CD4-positive, alpha-beta T cell treated with Interleukin-10 for 1 hour (primary cell): ENCODE results near the gene ZNF814.
A peak's percentile ranks its signal among the peaks of the same experiment; 100 is the strongest.
"Not testable (repeated sequence)": the region's sequence is repeated elsewhere in the genome, so short reads cannot be mapped to it uniquely, and the experiment has no call there.

Experiments
- DNase-seq: peaks from one replicate; pipeline ENCODE4 v3.0.0-alpha.2; 2020

ZNF814 gene

DNA sequence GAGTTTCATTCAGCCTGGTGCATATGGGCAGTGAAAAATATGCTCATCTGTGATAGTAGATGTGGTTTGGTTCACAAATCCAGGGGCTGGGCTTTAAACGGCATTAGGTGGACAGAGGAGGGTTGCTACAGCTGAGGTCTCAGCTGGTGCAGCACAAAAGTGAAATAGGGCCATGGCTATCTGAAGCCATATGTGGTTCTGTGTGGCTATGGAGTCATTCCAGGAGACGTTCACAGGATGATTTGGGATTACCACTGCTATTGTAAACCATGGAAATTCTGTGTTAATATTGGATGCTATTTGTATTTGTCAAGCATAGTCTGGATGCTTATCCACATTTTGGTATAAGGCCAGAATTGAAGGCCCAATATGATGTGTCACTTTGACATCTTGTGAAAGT, 34.7 kb downstream of the ZNF814 start:
- DNase-seq, result not testable (repeated sequence)

DNA sequence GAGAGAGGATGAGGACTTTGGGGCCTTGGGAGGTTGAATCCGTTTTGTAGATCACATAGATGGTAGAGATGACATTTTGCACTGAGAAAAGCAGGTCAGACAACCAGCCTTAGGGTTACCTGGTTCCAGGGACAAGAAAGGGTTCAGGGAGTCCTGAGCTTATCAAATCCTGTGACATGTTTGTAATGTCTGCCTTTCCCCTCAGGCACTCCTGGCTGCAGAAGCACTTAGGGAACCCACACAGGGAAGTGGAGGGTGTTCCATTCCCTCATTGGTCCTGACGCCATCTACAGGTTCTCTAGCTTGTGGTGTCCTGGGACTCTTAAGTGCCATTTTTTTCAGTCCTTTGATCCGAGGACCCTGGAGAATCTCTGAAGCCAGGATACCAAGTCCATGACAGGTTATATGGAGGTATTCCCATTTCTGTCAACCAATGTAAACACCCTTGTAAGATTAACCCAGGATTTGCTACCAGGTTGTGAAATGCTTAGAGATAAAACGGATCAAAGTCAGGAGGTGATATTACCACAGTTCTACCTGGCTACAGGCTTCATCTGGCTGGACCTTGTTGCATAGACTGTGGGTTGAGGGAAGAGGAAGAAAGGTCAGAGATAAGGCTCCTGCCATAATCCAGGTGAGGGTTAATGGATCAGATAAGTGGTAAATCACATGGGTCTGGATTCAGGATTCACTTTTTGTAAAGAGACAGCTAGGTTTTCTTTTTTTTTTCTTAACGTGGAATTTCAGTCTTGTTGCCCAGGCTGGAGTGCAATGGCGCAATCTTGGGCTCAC, 36.8 kb downstream of the ZNF814 start:
- DNase-seq, result not testable (repeated sequence)

DNA sequence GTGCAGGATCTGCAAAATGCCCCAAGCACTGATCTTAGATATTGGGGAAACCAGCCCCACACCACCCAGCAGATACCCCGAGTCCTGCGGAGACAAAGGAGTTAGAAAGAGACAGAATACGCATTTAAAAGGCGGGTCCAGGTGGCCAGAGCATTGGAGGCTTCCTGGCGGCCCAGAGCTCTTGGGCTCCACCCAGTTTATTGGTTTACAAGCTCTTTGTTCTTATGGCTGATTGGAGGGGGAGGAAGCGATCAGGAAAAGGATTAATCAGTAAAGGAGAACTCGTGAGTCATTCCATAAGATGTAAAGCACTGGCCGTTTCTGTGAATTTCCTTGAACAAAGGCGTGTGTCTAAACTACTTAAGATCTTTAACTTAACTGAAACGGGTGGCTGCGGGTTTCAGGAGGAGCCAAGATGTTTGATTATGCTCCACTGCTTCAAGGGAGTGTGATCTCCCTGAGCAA, 38.3 kb downstream of the ZNF814 start:
- DNase-seq, result no peak

DNA sequence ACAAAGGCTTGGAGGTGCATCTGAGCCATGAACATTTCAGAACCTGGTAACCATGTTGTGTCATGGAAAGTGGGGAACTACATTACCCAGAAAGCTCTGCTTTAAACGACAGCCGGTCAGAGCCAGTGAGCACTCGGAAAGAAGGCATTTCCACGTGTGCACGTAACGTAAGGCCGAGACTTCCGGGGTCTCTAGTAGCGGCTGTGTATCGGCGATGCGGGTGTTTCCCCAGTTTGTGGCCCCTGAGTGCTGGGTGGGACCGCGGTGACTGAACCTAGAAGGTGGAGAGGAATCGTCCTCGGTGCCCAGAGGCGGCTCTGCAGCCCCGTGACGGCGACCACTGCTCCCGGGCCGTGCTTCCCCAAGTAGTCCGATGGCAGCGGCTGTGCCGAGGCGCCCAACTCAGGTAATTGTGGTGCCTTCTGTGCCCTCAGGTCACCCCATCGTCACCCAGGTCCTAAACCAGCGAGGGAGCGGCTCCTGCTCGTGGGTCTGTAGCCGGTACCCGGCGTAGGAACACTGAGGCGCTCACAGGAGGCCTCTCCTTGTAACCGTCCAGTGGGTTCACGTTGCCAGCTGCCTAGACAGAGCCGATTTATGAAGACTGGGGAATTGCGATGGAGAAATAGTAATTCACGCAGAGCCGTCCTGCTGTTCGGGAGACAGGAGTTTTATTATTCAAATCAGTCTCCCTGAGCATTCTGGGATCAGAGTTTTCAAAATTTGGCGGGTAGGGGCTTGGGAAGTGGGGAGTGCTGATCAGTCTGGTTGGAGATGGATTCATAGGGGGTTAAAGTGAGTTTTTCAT, 39.0 kb downstream of the ZNF814 start, which contains the start of gene ZNF587:
Gene ZNF587, plus strand, starts transcription at position 194 of the 808 bp plus-strand sequence. Its CDS starts 180 bp downstream, at position 374.
- peak; percentile 90 for DNase-seq

DNA sequence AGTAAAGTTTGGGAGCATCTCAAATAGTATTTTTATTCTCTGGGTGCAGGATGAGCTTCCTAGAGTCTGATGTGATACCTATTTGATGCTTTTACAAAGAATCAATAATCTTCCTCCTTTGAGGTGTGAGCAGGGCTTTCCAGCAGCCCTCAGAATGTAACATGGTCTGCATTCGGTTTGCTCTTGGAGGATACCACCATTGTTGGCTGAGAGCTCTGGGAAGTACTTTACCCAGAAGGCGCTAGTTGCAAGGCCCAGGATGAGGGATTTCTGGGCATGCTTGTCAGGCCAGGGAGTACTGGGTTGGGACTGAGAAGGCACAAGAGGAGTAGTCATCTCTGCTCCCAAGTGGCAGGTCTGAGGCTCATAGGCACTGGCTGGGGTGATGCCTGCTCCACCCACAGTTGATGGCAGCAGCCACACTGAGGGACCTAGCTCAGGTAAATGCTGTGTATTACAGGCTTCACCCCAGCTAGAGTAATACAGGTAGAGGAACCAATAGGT, 39.6 kb downstream of the ZNF814 start:
- DNase-seq, result not testable (repeated sequence)

DNA sequence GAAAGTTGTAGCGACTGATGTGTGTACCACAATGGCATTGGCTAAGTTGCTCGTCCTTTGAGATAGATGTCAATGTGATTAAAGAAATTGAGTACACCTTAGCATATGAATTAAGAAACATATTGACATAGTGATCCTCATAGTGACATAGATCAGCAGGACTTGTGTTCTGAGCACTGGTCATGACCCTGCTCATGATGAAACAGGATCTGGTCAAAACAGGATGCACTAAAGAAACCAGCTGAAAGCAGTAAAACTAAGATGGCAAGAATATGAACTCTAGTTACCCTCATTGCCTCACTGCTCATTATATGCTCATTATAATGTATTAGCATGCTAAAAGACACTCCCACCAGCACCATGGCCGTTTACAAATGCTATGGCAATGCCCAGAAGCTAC, 41.7 kb downstream of the ZNF814 start:
- DNase-seq, result not testable (repeated sequence)

DNA sequence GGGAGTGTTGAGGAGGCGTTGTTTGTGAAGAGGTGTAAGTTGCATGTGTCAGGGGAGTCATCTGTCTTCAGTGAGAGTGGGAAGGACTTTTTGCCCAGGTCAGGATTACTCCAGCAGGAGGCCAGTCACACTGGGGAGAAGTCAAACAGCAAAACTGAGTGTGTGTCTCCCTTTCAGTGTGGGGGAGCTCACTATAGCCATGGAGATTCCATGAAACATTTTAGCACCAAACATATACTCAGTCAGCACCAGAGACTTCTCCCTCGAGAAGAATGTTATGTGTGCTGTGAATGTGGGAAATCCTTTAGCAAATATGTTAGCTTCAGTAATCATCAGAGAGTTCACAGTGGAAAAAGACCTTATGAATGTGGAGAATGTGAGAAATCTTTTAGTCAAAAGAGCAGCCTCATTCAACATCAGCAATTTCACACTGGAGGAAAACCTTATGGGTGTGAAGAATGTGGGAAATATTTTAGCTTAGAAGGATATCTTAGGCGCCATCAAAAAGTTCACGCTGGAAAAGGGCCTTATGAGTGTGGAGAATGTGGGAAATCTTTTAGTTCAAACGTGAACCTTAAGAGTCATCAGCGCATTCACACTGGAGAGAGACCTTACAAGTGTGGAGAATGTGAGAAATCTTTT, 47.6 kb downstream of the ZNF814 start:
- DNase-seq, result no peak

DNA sequence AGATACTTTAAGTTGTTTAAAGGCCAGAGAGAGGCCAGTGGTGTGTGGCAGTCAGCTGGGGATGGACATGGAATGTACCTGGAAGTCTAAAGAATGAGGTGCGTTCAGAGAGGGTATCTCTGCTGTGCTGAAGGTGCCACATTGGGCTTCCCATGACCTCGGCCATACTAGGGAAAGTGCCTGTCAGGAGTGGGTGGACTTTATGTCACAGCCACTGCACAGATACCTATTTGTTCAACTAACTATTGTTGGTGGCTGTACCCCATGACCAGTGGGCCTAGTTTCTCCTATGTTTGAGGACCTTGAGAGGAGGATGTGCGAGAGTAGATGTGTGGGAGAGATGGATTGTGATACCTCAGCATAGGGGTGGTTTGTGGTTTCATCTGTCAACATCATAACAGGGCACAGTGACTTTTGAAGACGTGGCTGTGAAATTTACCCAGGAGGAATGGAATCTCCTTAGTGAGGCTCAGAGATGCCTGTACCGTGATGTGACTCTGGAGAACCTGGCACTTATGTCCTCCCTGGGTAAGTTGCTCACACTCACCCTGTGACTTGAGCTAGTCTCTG, 50.1 kb downstream of the ZNF814 start:
- not testable (repeated sequence) for DNase-seq

DNA sequence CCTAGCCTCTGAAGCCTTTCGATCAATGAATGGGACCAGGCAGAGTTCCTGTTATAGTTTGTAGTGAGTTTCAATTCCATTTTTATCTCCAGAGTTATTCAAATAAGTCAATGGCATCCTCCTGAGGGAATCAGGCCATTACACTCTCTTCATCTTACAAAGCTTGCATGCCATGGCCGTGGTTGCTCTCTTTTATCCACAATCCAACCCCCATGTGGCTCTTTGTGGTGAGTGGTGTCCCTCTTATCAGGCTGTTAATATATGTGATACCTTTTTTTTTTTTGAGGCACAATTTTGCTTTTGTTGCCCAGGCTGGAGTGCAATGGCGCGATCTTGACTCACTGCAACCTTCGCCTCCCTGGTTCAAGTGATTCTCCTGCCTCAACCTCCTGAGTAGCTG, 51.8 kb downstream of the ZNF814 start:
- not testable (repeated sequence) for DNase-seq

DNA sequence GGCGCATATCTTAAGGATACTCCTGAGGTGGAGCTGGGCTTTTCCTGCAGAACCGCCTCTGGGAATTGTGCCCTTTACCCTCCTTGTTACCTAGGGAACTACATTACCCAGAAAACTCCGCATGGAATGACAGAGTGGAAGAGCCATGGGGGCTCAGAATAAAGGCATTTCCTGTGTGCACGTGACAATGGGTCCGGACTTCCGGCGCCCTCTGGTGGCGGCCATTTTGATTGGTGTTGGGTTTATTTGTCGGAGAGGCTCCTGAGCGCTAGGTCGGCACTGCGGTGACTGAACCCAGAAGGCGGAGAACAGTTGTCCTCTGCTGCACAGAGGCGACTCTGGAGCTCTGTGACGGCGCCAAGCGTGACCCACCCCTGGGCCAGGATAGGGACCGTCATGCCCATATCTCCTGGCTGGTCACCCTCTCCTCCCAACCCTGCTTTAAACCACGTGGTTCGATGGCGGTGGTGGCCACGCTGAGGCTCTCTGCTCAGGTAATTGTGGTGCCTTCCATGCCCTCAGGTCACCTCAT, 58.7 kb downstream of the ZNF814 start, which contains the start of gene ZNF587B:
Gene ZNF587B, plus strand, starts transcription at position 229 of the 532 bp plus-strand sequence. Its CDS starts 230 bp downstream, at position 459.
- peak; percentile 53 for DNase-seq

DNA sequence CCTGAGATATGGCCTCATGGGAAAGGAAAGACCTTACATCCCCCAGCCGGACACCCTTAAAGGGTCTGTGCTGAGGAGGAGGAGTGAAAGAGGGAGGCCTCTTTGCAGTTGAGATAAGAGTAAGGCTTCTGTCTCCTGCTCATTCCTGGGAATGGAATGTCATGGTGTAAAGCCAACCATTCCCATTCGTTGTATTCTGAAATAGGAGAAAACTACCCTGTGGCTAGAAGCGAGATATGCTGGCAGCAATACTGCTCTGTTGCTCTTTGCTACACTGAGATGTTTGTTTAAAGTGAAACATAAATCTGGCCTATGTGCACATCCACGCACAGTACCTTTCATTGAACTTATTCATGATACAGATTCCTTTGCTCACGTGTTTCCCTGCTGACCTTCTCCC, 59.5 kb downstream of the ZNF814 start:
- DNase-seq, result no peak

DNA sequence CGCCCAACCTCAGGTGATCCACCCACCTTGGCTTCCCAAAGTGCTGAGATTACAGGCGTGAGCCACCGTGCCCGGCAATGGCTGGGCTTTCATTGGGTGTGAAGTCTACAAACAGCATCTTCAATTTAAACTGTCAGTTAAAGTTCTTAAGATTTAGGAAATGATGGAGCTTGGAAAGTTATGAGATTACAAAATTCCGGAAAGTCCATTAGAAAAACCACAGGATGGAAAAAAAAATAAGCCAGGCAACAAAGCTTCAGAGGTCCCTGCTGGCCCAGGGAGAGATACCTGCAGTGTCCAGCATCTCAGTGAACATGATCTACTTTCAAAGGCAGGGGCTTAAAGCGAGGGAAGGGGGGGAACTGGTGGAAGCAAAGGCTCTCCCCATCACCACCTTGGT, 63.3 kb downstream of the ZNF814 start:
- no peak for DNase-seq

DNA sequence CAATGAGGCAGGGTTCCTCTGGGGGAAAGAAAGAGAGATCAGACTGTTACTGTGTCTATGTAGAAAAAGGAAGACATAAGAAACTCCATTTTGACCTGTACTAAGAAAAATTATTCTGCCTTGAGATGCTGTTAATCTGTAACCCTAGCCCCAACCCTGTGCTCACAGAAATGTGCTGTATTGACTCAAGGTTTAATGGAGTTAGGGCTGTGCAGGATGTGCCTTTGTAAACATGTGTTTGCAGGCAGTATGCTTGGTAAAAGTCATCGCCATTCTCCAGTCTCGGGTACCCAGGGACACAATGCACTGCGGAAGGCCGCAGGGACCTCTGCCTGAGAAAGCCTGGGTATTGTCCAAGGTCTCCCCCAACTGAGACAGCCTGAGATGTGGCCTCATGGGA, 65.2 kb downstream of the ZNF814 start:
- not testable (repeated sequence) for DNase-seq

DNA sequence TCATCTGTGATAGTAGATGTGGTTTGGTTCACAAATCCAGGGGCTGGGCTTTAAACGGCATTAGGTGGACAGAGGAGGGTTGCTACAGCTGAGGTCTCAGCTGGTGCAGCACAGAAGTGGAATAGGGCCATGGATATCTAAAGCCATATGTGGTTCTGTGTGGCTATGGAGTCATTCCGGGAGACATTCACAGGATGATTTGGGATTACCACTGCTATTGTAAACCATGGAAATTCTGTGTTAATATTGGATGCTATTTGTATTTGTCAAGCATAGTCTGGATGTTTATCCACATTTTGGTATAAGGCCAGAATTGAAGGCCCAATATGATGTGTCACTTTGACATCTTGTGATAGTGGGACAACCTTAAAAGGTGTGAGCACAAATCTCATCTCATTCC, 65.7 kb downstream of the ZNF814 start:
- not testable (repeated sequence) for DNase-seq

DNA sequence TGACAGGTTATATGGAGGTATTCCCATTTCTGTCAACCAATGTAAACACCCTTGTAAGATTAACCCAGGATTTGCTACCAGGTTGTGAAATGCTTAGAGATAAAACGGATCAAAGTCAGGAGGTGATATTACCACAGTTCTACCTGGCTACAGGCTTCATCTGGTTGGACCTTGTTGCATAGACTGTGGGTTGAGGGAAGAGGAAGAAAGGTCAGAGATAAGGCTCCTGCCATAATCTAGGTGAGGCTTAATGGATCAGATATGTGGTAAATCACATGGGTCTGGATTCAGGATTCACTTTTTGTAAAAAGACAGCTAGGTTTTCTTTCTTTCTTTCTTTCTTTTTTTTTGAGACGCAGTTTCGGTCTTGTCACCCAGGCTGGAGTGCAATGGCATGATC, 67.3 kb downstream of the ZNF814 start:
- DNase-seq, result not testable (repeated sequence)

DNA sequence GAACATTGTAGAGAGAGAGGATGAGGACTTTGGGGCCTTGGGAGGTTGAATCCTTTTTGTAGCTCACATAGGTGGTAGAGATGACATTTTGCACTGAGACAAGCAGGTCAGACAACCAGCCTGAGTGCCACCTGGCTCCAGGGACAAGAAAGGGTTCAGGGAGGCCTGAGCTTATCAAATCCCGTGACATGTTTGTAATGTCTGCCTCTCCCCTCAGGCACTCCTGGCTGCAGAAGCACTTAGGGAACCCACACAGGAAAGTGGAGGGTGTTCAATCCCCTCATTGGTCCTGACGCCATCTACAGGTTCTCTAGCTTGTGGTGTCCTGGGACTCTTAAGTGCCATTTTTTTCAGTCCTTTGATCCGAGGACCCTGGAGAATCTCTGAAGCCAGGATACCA, 67.7 kb downstream of the ZNF814 start:
- not testable (repeated sequence) for DNase-seq

DNA sequence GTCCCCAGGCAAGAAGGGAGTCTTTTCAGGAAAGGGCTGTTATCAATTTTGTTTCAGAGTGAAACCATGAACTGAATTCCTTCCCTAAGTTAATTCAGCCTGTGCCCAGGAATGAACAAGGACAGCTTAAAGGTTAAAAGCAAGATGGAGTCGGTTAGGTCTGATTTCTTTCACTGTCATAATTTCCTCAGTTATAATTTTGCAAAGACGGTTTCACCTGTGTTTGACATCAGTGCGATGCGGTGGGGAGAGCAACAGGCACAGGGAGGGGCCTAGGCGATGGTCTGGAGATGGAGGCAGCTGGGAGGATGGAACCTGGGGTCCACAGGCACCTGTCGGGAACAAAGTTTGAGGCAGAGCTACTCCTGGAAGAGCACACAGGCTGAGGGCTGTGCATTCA, 68.2 kb downstream of the ZNF814 start:
- DNase-seq, result no peak

DNA sequence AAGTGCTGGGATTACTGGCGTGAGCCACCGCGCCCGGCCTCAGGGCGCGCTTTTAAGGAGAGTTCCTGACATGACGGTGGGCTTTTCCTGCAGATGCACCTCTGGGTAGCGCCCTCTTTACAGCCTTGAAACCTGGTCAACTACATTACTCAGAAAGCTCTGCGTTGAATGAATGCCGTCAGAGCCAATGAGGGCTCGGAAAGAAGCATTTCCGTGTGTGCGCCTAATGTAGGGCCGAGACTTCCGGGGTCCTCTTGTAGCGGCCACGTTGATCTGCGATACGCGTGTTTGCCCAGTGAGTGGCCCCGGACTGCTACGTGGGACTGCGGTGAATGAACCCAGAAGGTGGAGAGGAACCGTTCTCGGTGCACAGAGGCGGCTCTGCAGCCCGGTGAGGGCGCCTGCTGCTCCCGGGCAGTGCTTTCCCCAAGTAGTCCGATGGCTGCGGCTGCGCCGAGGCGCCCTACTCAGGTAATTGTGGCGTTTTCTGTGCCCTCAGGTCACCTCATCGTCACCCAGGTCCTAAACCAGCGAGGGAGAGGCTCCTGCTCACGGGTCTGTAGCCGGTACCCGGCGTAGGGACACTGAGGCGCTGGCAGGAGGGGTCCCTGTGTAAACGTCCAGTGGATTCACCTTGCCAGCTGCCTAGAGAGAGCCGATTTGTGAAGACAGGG, 69.2 kb downstream of the ZNF814 start:
- peak; percentile 90 for DNase-seq

DNA sequence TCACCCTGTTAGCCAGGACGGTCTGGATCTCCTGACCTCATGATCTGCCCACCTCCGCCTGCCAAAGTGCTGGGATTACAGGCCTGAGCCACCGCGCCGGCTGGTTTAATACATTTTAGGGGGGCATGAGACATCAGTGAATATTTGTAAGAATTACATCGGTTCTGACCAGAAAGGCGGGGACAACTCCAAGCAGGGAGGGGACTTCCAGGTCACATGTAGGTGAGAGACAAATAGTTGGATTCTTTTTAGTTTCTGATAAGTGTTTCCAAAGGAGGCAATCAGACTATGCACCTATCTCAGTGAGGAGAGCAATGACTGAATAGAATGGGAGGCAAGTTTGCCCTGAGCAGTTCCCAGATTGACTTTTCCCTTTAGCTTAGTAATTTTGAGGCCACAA, 70.5 kb downstream of the ZNF814 start:
- DNase-seq, result no peak

DNA sequence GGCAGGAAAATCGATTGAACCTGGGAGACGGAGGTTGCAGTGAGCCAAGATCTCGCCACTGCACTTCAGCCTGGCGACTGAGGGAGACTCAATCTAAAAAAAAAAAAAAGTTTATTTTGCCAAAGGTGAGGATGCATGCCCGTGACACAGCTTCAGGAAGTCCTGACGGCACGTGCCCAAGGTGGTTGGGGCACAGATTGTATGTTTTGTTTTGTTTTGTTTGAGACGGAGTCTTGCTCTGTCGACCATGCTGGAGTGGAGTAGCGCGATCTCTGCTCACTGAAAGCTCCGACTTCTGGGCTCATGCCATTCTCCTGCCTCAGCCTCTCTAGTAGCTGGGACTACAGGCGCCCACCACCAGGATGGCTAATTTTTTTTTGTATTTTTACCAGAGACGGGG, 70.9 kb downstream of the ZNF814 start:
- DNase-seq, result no peak

DNA sequence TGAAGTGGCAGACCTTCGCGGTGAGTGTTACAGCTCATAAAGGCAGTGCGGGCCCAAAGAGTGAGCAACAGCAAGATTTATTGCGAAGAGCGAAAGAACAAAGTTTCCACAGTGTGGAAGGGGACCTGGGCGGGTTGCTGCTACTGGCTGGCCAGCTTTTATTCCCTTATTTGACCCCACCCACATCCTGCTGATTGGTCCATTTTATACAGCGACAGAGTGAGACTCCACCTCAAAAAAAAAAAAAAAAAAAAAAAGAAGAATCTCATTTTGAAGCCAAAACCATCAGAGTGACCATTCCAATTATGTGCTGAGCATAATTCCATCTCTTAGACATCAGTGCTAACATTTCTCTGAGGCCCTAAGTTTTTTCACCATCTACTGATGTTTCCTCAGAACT, 72.2 kb downstream of the ZNF814 start:
- DNase-seq, result no peak
